HepG2 (cell line): ENCODE results near the gene SCUBE1. TPM values are rescaled to one million over a fixed set of nuclear protein-coding genes. Genes with fewer than 3 reads are reported as not detected.

ENCODE experiments used
- ATAC-seq: fragments of 200-7000 bp; cut with Tn5 transposase; 3 replicates; pipeline ENCODE4 v1.9.1; 2020; ENCODE audit warnings: mild to moderate bottlenecking, moderate library complexity
- BruUV-seq: library from RNA; stranded (reverse); fragments of 400-500 nt; replicated peaks from 2 replicates; lab custom pipeline; 2021; lab: Mats Ljungman, UMichigan
- CTCF ChIA-PET: fragments of 300-600 bp; formaldehyde crosslinking; extraction: SDS; loops from one replicate; lab custom pipeline; 2021; ENCODE audit warnings: low total read pairs, inconsistent platforms, low intra/inter-chr PET ratio; lab: Yijun Ruan, JAX
- POLR2A ChIA-PET: fragments of 350-600 bp; sonication (Branson Sonifier 250); formaldehyde crosslinking; loops from one replicate; lab custom pipeline; 2020; ENCODE audit warnings: antibody characterized with exemption, inconsistent platforms; lab: Yijun Ruan, JAX
- DNase-seq: peaks from one replicate; pipeline ENCODE4 v3.0.0-alpha.2; 2015; ENCODE audit warnings: low spot score
- FAIRE-seq: peaks from 3 replicates; lab custom pipeline; 2011; peaks lifted over from hg19 to GRCh38; lab: Jason Lieb, UNC
- H2AFZ ChIP-seq: one replicate; pipeline ENCODE4 v1.6.1; 2011; ENCODE audit warnings: low read length, inconsistent platforms
- H3K27ac ChIP-seq: fragments of 300-600 bp; 3 replicates; pipeline ENCODE4 v1.8.0; 2011; ENCODE audit warnings: mixed run types, mild to moderate bottlenecking, mixed read lengths, low read length, inconsistent platforms; ENCODE audit not compliant: insufficient read depth; ENCODE audit errors: extremely low read length
- H3K27me3 ChIP-seq, 2 experiments: fragments of 200-600 bp in 1 of 2; 2 replicates in 1 of 2; 3 replicates in 1 of 2; pipeline versions ENCODE4 v1.6.0 to v1.8.0; 2011; ENCODE audit warnings: low read length in 2 of 2, mild to moderate bottlenecking in 2 of 2, moderate library complexity in 2 of 2, inconsistent platforms in 1 of 2; ENCODE audit not compliant: insufficient read depth in 2 of 2, control insufficient read depth in 1 of 2
- H3K36me3 ChIP-seq, 2 experiments: fragments of 200-600 bp in 1 of 2; replicated peaks in 1 of 2; 2 replicates in 1 of 2; 3 replicates in 1 of 2; pipeline versions ENCODE4 v1.5.1 to v1.8.0; 2011; ENCODE audit warnings: low read length in 2 of 2, inconsistent platforms in 1 of 2; ENCODE audit not compliant: insufficient read depth in 2 of 2, control insufficient read depth in 1 of 2
- H3K4me1 ChIP-seq: 2 replicates; pipeline ENCODE4 v1.5.1; 2012; ENCODE audit warnings: low read length, inconsistent platforms; ENCODE audit not compliant: insufficient read depth
- H3K4me2 ChIP-seq: 2 replicates; pipeline ENCODE4 v1.6.0; 2011; ENCODE audit warnings: low read depth, low read length, inconsistent platforms
- H3K4me3 ChIP-seq, 3 experiments: fragments of 200-600 bp in 1 of 3; sonication (generic), shearing (Covaris generic) in 1 of 3; replicated peaks in 1 of 3; 2 replicates each; pipeline ENCODE4 v1.5.1; 2011 to 2016; ENCODE audit warnings: low read length in 3 of 3, inconsistent platforms in 2 of 3, low read depth in 2 of 3, mild to moderate bottlenecking in 2 of 3, control low read depth in 1 of 3, mixed read lengths in 1 of 3; ENCODE audit not compliant: insufficient read depth in 1 of 3
- H3K79me2 ChIP-seq: one replicate; pipeline ENCODE4 v1.6.1; 2011; ENCODE audit warnings: low read length, inconsistent platforms; ENCODE audit not compliant: insufficient read depth
- H3K9ac ChIP-seq: 2 replicates; pipeline ENCODE4 v1.6.0; 2011; ENCODE audit warnings: mild to moderate bottlenecking, low read depth, low read length, inconsistent platforms; ENCODE audit not compliant: insufficient read depth
- H3K9me3 ChIP-seq: 2 replicates; pipeline ENCODE4 v1.5.1; 2012; ENCODE audit warnings: mild to moderate bottlenecking, low read length
- H4K20me1 ChIP-seq: 2 replicates; pipeline ENCODE4 v1.6.0; 2011; ENCODE audit warnings: inconsistent platforms, mild to moderate bottlenecking, low read length, moderate library complexity; ENCODE audit not compliant: insufficient read depth
- NBN ChIP-seq: fragments of 450-650 bp; conservative IDR thresholded peaks from 2 replicates; pipeline ENCODE4 v1.6.1; 2017
- SIX1 ChIP-seq: sonication (generic); formaldehyde crosslinking; IDR thresholded peaks from 2 replicates; pipeline ENCODE4 v1.4.0; 2020; ENCODE audit warnings: missing genetic modification reagents, borderline replicate concordance
- STAG1 ChIP-seq: sonication (generic); formaldehyde crosslinking; IDR thresholded peaks from 2 replicates; pipeline ENCODE4 v1.4.0; 2020; ENCODE audit warnings: missing genetic modification reagents
- STAT5B ChIP-seq: sonication (generic); formaldehyde crosslinking; IDR thresholded peaks from 2 replicates; pipeline ENCODE4 v1.4.0; 2020; ENCODE audit warnings: missing genetic modification reagents
- SUZ12 ChIP-seq: fragments of 150-350 bp; IDR thresholded peaks from 2 replicates; pipeline ENCODE4 v1.6.1; 2014; ENCODE audit warnings: low read depth, low read length
- ZFX ChIP-seq: sonication (generic); formaldehyde crosslinking; IDR thresholded peaks from 2 replicates; pipeline ENCODE4 v1.4.0; 2020; ENCODE audit warnings: mild to moderate bottlenecking, low read depth, missing genetic modification reagents, moderate library complexity
- ZNF552 ChIP-seq: sonication (generic); formaldehyde crosslinking; IDR thresholded peaks from 2 replicates; pipeline ENCODE4 v1.9.0; 2022; ENCODE audit warnings: missing genetic modification reagents, mild to moderate bottlenecking, borderline replicate concordance
- ZNF609 ChIP-seq: sonication (generic); formaldehyde crosslinking; IDR thresholded peaks from 2 replicates; pipeline ENCODE4 v1.4.0; 2020; ENCODE audit warnings: mild to moderate bottlenecking, missing genetic modification reagents, borderline replicate concordance
- ZNF879 ChIP-seq: sonication (generic); formaldehyde crosslinking; IDR thresholded peaks from 2 replicates; pipeline ENCODE4 v1.8.1; 2023; ENCODE audit warnings: missing genetic modification reagents
- WGBS: methylation state at CpG from one replicate; pipeline ENCODE4 v1.1.6; 2017; ENCODE audit warnings: low lambda C conversion rate; 5-methylcytosine and 5-hydroxymethylcytosine counted together
- in situ Hi-C: cut with HindIII; loops from 2 replicates; pipeline ENCODE4 v1.10.0; 2017; ENCODE audit warnings: low pct_unique_long_range_greater_than_20kb; ENCODE audit not compliant: extremely low pct_ligation_motif_present
- intact Hi-C: fragments of 100-400 bp; cut with micrococcal nuclease; formaldehyde crosslinking; loops from one replicate; pipeline ENCODE4 v1.10.0; 2022; ENCODE audit not compliant: unreplicated experiment
- polyA plus RNA-seq, 8 experiments: library from polyadenylated mRNA; depleted of rRNA in 3 of 8; stranded (reverse) in 7 of 8; unstranded in 1 of 8; fragments of >200 nt; fragmentation: Illumina TruSeq in 4 of 8; extraction: Trizol in 4 of 8; gene quantifications; 2 replicates each; pipeline versions ENCODE4 v1.2.1 to v1.2.3, GENCODE V29; 2011 to 2016; ENCODE audit warnings: low read depth in 4 of 8, missing spikeins in 1 of 8, mixed read lengths in 1 of 8; ENCODE audit not compliant: insufficient read depth in 1 of 8
- total RNA-seq, 5 experiments: library from RNA; depleted of rRNA; stranded (reverse); fragments of >200 nt; fragmentation: Illumina TruSeq; extraction: Trizol; gene quantifications; 2 replicates each; pipeline ENCODE4 v1.2.3, GENCODE V29; 2016; ENCODE audit warnings: low read depth in 1 of 5

The SCUBE1 gene
- total and polyA plus RNA-seq, 2 of the 13 experiments (the other 11 are each of a cell fraction or from before 2014, with no cell fraction given) = under 0.01 to 0.05 TPM

DNA sequence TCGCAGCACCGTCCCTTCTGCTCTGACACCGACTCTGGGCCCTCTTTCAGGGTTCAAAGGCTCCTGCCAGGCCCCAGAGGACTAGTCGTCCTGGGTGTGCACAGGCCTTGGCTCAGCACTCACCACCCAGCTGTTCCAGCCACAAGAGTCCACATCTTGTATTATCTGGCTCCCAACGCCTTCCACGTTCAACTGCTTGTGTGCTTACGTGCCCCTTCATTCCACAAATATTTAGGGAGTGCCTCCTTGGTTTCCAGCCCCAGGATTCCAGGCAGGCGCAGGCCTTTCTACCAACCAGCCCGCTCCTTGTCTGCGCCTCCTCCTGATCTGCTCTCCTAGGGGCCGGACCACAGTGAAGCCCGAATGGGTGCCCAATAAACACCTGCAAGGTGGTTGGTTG, 70.9 kb downstream of the SCUBE1 start (continued):
- TF ChIP-seq STAG1 (CRISPR knock-in tag) (no peak), SUZ12 (no peak)

- no peak for DNase-seq
- CTCF ChIA-PET = interaction anchor here (1.6 to 2.0 kb wide), 2 partner anchors 40 to 118 kb away, joined by 4 to 11 read pairs; no protein-coding TSS in a partner anchor
- Histone ChIP-seq H2AFZ (no peak overlapping the region), H3K9me3 (no peaks in the 10 kb centered on the region), H3K27me3 (peaks cover 15 to 59% of the 10 kb centered on the region in 2 experiments), H3K27ac (no peak overlapping the region), H3K4me3 (no peak overlapping the region), H3K79me2 (no peaks in the 10 kb centered on the region), H3K36me3 (no peaks in the 10 kb centered on the region), H3K9ac (no peak overlapping the region)
- in situ Hi-C loops (loop anchor here (5.0 kb wide), 2 partner anchors 39 to 76 kb away; no protein-coding TSS in a partner anchor), intact Hi-C loops (loop anchor here (1.0 kb wide), 1 partner anchor 40 kb away; no protein-coding TSS in a partner anchor)
- ATAC-seq = no peak
- 52% methylated on average over 6 of the region's 7 CpGs for WGBS
- no peak for FAIRE-seq
- TF ChIP-seq ZNF609 = no peak
- TF ChIP-seq STAT5B (CRISPR knock-in tag) = no peak
- no peak for TF ChIP-seq ZNF552 (CRISPR knock-in tag)
- no peak for TF ChIP-seq ZNF879
- 0 out of 2 replicates have a peak, but pooled peaks have one; percentile 9 for TF ChIP-seq ZFX (CRISPR knock-in tag)
- TF ChIP-seq SIX1 (CRISPR knock-in tag) = no peak
- no peak for TF ChIP-seq NBN
- TF ChIP-seq, all 625 proteins: peak for 1
- no peaks in the 10 kb centered on the region for H4K20me1 ChIP-seq
- no TSS peak for BruUV-seq
- H3K4me1 ChIP-seq = peaks cover 8% of the 10 kb centered on the region
- POLR2A ChIA-PET = no interaction called here
- H3K4me2 ChIP-seq = no peak overlapping the region
Measured at GRCh38 chr22:43270949-43271348, 72.2 kb downstream of the SCUBE1 start.
